ENCODE data around the gene CDK14.

GRCh38 chr7:90603346-90603745 lies 7.2 kb downstream of the CDK14 start:
- TF ChIP-seq POLR2A (IDR thresholded peaks at IDR 0.05) (no peak), POLR2AphosphoS5 (IDR thresholded peaks at IDR 0.05) (no peak)
- TF ChIP-seq, protein P1, sequence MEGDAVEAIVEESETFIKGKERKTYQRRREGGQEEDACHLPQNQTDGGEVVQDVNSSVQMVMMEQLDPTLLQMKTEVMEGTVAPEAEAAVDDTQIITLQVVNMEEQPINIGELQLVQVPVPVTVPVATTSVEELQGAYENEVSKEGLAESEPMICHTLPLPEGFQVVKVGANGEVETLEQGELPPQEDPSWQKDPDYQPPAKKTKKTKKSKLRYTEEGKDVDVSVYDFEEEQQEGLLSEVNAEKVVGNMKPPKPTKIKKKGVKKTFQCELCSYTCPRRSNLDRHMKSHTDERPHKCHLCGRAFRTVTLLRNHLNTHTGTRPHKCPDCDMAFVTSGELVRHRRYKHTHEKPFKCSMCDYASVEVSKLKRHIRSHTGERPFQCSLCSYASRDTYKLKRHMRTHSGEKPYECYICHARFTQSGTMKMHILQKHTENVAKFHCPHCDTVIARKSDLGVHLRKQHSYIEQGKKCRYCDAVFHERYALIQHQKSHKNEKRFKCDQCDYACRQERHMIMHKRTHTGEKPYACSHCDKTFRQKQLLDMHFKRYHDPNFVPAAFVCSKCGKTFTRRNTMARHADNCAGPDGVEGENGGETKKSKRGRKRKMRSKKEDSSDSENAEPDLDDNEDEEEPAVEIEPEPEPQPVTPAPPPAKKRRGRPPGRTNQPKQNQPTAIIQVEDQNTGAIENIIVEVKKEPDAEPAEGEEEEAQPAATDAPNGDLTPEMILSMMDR (IDR thresholded peaks at IDR 0.05), result no peak

All from stomach (tissue), 4 donors.